ENCODE measurements around the gene CPXM1. TPM values are rescaled to one million over a fixed set of nuclear protein-coding genes. Genes with fewer than 3 reads are reported as not detected.

Gene CPXM1
- total and polyA plus RNA-seq, 11 donors = 0.27 to 21.5 (median 0.72) TPM

- Histone ChIP-seq H3K4me3 (no peak overlapping the region), H3K27me3 (peaks cover 0 to 18% (median 7%) of the 10 kb centered on the region in 9 donors), H3K36me3 (no peaks in the 10 kb centered on the region), H3K4me1 (peaks cover 0 to 17% (median 7%) of the 10 kb centered on the region in 12 donors), H3K9me3 (no peaks in the 10 kb centered on the region), H3K27ac (no peak overlapping the region)
- DNase-seq (no peak), ATAC-seq (no peak)
- 81 to 87% (median 84%) methylated on average over 8 of the region's 8 CpGs for WGBS, 4 donors
- intact Hi-C loops (cut with DNase I) = loop anchor here in 1 of 10 donors (10.0 kb wide), 1 partner anchor 62 kb away; no protein-coding TSS in a partner anchor
- no peak for TF ChIP-seq CTCF (IDR thresholded peaks at IDR 0.05)
- TF ChIP-seq POLR2A (IDR thresholded peaks at IDR 0.05) = no peak
Measured at GRCh38 chr20:2746636-2747265, 53.7 kb downstream of the CPXM1 start.

GRCh38 chr20:2745936-2746635, 54.3 kb downstream of the CPXM1 start:
- no peak overlapping the region for H3K4me3 ChIP-seq
- no peak overlapping the region for H3K27ac ChIP-seq
- TF ChIP-seq CTCF (IDR thresholded peaks at IDR 0.05) = no peak
- TF ChIP-seq POLR2A (IDR thresholded peaks at IDR 0.05) = no peak
- no peaks in the 10 kb centered on the region for H3K36me3 ChIP-seq
- ATAC-seq (no peak), DNase-seq (no peak)
- H3K9me3 ChIP-seq = no peaks in the 10 kb centered on the region
- intact Hi-C loops (cut with DNase I) = loop anchor here in 1 of 10 donors (10.0 kb wide), 1 partner anchor 61 kb away; no protein-coding TSS in a partner anchor
- H3K27me3 ChIP-seq = peaks cover 0 to 15% (median 7%) of the 10 kb centered on the region in 9 donors
- peaks cover 0 to 12% (median 2%) of the 10 kb centered on the region in 12 donors for H3K4me1 ChIP-seq
- 90 to 98% (median 96%) methylated on average over 4 of the region's 4 CpGs for WGBS, 4 donors

GRCh38 chr20:2745060-2745910, 55.1 kb downstream of the CPXM1 start:
- Histone ChIP-seq H3K27me3 (peaks cover 0 to 11% (median 6%) of the 10 kb centered on the region in 9 donors), H3K4me3 (no peak overlapping the region), H3K4me1 (peaks cover 0 to 9% (median 0%) of the 10 kb centered on the region in 12 donors), H3K9me3 (no peaks in the 10 kb centered on the region), H3K36me3 (no peaks in the 10 kb centered on the region), H3K27ac (no peak overlapping the region)
- TF ChIP-seq POLR2A (IDR thresholded peaks at IDR 0.05) (no peak), CTCF (IDR thresholded peaks at IDR 0.05) (no peak)
- DNase-seq (no peak), ATAC-seq (no peak)
- WGBS, 4 donors = 80 to 84% (median 81%) methylated on average over 8 to 12 of the region's 12 CpGs
- intact Hi-C loops (cut with DNase I) = loop anchor here in 1 of 10 donors (10.0 kb wide), 1 partner anchor 60 kb away; no protein-coding TSS in a partner anchor

Other genes starting within 250 kb of the CPXM1 start
- gene NOP56, start 148.0 kb downstream of the CPXM1 start, total RNA-seq = 10 to 100 TPM; 24.6 to 78.8 (median 51.0) TPM
- gene NOP56, start 148.0 kb downstream of the CPXM1 start, polyA plus RNA-seq = 10 to 100 TPM; 42.3 to 66.8 TPM
- gene IDH3B, start 136.4 kb downstream of the CPXM1 start, total RNA-seq = 100 to 1,000 TPM; 122 to 356 (median 208) TPM
- 100 to 1,000 TPM; 173 to 188 TPM for gene IDH3B, start 136.4 kb downstream of the CPXM1 start, polyA plus RNA-seq
- 1 to 10 TPM; 2.5 to 6.4 (median 4.2) TPM for gene EBF4, start 107.8 kb downstream of the CPXM1 start, total RNA-seq
- gene EBF4, start 107.8 kb downstream of the CPXM1 start, polyA plus RNA-seq = 1 to 10 TPM; 2.7 to 2.9 TPM
- not detected for gene C20orf141, start 14.4 kb upstream of the CPXM1 start, total RNA-seq
- gene C20orf141, start 14.4 kb upstream of the CPXM1 start, polyA plus RNA-seq = not detected
- gene TMEM239, start 15.7 kb upstream of the CPXM1 start, total RNA-seq = not detected
- not detected for gene TMEM239, start 15.7 kb upstream of the CPXM1 start, polyA plus RNA-seq
- 10 to 100 TPM in 2 of 9 donors, 1 to 10 TPM in 7; 5.0 to 20.7 (median 6.8) TPM for gene PCED1A, start 40.0 kb upstream of the CPXM1 start, total RNA-seq
- gene PCED1A, start 40.0 kb upstream of the CPXM1 start, polyA plus RNA-seq = 10 to 100 TPM in 1 of 2 donors, 1 to 10 TPM in 1; 7.0 to 11.3 TPM
- gene VPS16, start 40.1 kb upstream of the CPXM1 start, total RNA-seq = 10 to 100 TPM; 13.9 to 28.6 (median 19.5) TPM
- gene VPS16, start 40.1 kb upstream of the CPXM1 start, polyA plus RNA-seq = 10 to 100 TPM; 19.8 to 21.2 TPM
- 10 to 100 TPM; 17.3 to 43.4 (median 32.2) TPM for gene PTPRA, start 72.9 kb upstream of the CPXM1 start, total RNA-seq
- gene PTPRA, start 72.9 kb upstream of the CPXM1 start, polyA plus RNA-seq = 10 to 100 TPM in 1 of 2 donors, 1 to 10 TPM in 1; 6.1 to 18.9 TPM
- under 1 TPM in 1 of 9 donors, not detected in 8; 0.48 TPM for gene GNRH2, start 243.0 kb upstream of the CPXM1 start, total RNA-seq
- not detected for gene GNRH2, start 243.0 kb upstream of the CPXM1 start, polyA plus RNA-seq
- 10 to 100 TPM; 36.5 to 83.4 (median 50.9) TPM for gene MRPS26, start 245.4 kb upstream of the CPXM1 start, total RNA-seq
- 100 to 1,000 TPM in 1 of 2 donors, 10 to 100 TPM in 1; 98.8 to 111 TPM for gene MRPS26, start 245.4 kb upstream of the CPXM1 start, polyA plus RNA-seq